ENCODE results near the gene DDB1. TPM values are rescaled to one million over a fixed set of nuclear protein-coding genes. Genes with fewer than 3 reads are reported as not detected.

The DDB1 gene
- total and polyA plus RNA-seq, 2 of the 13 experiments (the other 11 are each of a cell fraction or from before 2014, with no cell fraction given), result 217 to 266 TPM

DNA sequence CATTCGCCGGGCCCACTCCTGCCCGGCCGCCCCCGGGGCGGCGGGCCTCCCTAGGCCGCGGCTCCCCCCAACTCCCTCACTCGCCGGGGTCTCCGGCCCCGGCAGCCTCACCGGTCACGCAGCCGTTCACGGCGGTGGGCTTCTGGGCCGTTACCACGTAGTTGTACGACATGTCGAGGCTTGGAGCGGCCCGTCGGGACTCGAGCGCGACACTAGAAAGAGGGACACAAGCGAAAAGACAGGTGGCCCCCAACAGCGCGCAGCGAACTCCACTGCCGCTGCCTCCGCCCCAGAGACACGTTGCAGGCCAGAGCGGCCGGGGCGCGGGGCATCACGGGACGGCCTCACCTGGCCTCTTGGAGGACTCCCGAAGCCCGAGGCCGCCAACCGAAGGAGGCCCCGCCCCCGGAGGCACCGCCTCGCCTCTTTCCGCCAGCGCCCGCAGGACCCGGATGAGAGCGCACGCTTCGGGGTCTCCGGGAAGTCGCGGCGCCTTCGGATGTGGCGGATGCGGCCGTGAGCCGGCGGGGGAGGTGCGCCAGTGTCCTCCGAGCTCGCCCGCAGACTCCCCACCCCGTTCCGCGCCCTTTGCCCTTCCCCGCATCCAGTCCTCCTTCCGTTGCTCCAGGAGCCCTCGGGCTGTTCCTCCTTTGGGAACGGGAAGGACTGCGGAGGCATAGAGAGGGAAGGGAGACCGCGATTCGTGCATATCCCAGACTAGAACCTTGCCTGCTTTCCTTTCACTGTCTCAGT is at the start of gene DDB1, which contains the start of gene TKFC (continued):
- TF ChIP-seq, protein P1, sequence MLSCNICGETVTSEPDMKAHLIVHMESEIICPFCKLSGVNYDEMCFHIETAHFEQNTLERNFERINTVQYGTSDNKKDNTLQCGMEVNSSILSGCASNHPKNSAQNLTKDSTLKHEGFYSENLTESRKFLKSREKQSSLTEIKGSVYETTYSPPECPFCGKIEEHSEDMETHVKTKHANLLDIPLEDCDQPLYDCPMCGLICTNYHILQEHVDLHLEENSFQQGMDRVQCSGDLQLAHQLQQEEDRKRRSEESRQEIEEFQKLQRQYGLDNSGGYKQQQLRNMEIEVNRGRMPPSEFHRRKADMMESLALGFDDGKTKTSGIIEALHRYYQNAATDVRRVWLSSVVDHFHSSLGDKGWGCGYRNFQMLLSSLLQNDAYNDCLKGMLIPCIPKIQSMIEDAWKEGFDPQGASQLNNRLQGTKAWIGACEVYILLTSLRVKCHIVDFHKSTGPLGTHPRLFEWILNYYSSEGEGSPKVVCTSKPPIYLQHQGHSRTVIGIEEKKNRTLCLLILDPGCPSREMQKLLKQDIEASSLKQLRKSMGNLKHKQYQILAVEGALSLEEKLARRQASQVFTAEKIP (CRISPR knock-in tag; IDR thresholded peaks at IDR 0.05; ENCODE audit: borderline replicate concordance), result no peak
- TF ChIP-seq BRCA1 (CRISPR knock-in tag; IDR thresholded peaks at IDR 0.05) (no peak), ZNF672 (CRISPR knock-in tag; IDR thresholded peaks at IDR 0.05) (no peak), CCDC6 (CRISPR knock-in tag; IDR thresholded peaks at IDR 0.05) (peak; percentile 95), MYC (CRISPR knock-in tag; IDR thresholded peaks at IDR 0.05; ENCODE audit: borderline replicate concordance) (peak; percentile 97), ZNF724P (CRISPR knock-in tag; IDR thresholded peaks at IDR 0.05; ENCODE audit: borderline replicate concordance) (0 out of 2 replicates have a peak, but pooled peaks have one; percentile 24), HMG20A (CRISPR knock-in tag; IDR thresholded peaks at IDR 0.05; ENCODE audit: borderline replicate concordance) (peak; percentile 54), ZNF530 (CRISPR knock-in tag; IDR thresholded peaks at IDR 0.05; ENCODE audit: low read depth) (no peak), KLF15 (CRISPR knock-in tag; IDR thresholded peaks at IDR 0.05; ENCODE audit: borderline replicate concordance) (peak; percentile 66; the same call in 1 of the 2 replicates), GPN1 (CRISPR knock-in tag; IDR thresholded peaks at IDR 0.05; ENCODE audit: borderline replicate concordance) (no peak), THAP11 (CRISPR knock-in tag; IDR thresholded peaks at IDR 0.05) (peak; percentile 95), ZNF562 (CRISPR knock-in tag; IDR thresholded peaks at IDR 0.05; ENCODE audit: borderline replicate concordance) (no peak), ZNF850 (CRISPR knock-in tag; conservative IDR thresholded peaks at IDR 0.05) (0 out of 2 replicates have a peak, but pooled peaks have one; percentile 78), ZNF44 (CRISPR knock-in tag; IDR thresholded peaks at IDR 0.05) (no peak), NFIC (IDR thresholded peaks at IDR 0.05; ENCODE audit: low read length) (no peak)
- TF ChIP-seq, protein P2, sequence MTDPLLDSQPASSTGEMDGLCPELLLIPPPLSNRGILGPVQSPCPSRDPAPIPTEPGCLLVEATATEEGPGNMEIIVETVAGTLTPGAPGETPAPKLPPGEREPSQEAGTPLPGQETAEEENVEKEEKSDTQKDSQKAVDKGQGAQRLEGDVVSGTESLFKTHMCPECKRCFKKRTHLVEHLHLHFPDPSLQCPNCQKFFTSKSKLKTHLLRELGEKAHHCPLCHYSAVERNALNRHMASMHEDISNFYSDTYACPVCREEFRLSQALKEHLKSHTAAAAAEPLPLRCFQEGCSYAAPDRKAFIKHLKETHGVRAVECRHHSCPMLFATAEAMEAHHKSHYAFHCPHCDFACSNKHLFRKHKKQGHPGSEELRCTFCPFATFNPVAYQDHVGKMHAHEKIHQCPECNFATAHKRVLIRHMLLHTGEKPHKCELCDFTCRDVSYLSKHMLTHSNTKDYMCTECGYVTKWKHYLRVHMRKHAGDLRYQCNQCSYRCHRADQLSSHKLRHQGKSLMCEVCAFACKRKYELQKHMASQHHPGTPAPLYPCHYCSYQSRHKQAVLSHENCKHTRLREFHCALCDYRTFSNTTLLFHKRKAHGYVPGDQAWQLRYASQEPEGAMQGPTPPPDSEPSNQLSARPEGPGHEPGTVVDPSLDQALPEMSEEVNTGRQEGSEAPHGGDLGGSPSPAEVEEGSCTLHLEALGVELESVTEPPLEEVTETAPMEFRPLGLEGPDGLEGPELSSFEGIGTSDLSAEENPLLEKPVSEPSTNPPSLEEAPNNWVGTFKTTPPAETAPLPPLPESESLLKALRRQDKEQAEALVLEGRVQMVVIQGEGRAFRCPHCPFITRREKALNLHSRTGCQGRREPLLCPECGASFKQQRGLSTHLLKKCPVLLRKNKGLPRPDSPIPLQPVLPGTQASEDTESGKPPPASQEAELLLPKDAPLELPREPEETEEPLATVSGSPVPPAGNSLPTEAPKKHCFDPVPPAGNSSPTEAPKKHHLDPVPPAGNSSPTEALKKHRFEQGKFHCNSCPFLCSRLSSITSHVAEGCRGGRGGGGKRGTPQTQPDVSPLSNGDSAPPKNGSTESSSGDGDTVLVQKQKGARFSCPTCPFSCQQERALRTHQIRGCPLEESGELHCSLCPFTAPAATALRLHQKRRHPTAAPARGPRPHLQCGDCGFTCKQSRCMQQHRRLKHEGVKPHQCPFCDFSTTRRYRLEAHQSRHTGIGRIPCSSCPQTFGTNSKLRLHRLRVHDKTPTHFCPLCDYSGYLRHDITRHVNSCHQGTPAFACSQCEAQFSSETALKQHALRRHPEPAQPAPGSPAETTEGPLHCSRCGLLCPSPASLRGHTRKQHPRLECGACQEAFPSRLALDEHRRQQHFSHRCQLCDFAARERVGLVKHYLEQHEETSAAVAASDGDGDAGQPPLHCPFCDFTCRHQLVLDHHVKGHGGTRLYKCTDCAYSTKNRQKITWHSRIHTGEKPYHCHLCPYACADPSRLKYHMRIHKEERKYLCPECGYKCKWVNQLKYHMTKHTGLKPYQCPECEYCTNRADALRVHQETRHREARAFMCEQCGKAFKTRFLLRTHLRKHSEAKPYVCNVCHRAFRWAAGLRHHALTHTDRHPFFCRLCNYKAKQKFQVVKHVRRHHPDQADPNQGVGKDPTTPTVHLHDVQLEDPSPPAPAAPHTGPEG (CRISPR knock-in tag; IDR thresholded peaks at IDR 0.05), result 0 out of 2 replicates have a peak, but pooled peaks have one; percentile 21
- TF ChIP-seq, protein P3, sequence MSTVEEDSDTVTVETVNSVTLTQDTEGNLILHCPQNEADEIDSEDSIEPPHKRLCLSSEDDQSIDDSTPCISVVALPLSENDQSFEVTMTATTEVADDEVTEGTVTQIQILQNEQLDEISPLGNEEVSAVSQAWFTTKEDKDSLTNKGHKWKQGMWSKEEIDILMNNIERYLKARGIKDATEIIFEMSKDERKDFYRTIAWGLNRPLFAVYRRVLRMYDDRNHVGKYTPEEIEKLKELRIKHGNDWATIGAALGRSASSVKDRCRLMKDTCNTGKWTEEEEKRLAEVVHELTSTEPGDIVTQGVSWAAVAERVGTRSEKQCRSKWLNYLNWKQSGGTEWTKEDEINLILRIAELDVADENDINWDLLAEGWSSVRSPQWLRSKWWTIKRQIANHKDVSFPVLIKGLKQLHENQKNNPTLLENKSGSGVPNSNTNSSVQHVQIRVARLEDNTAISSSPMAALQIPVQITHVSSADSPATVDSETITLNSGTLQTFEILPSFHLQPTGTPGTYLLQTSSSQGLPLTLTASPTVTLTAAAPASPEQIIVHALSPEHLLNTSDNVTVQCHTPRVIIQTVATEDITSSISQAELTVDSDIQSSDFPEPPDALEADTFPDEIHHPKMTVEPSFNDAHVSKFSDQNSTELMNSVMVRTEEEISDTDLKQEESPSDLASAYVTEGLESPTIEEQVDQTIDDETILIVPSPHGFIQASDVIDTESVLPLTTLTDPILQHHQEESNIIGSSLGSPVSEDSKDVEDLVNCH (CRISPR knock-in tag; IDR thresholded peaks at IDR 0.05), result peak; percentile 98; the same call in 1 of the 2 replicates
- TF ChIP-seq, protein P4, sequence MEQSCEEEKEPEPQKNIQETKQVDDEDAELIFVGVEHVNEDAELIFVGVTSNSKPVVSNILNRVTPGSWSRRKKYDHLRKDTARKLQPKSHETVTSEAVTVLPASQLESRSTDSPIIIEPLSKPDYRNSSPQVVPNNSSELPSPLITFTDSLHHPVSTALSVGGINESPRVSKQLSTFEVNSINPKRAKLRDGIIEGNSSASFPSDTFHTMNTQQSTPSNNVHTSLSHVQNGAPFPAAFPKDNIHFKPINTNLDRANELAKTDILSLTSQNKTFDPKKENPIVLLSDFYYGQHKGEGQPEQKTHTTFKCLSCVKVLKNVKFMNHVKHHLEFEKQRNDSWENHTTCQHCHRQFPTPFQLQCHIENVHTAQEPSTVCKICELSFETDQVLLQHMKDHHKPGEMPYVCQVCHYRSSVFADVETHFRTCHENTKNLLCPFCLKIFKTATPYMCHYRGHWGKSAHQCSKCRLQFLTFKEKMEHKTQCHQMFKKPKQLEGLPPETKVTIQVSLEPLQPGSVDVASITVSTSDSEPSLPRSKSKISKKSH (CRISPR knock-in tag; IDR thresholded peaks at IDR 0.05; ENCODE audit: borderline replicate concordance), result no peak; the same call in 1 of the 2 replicates
